Cardiac muscle cell (in vitro differentiated cells and primary cell): Measurements from ENCODE around the gene OPN1LW. TPM values are rescaled to one million over a fixed set of nuclear protein-coding genes. Genes with fewer than 3 reads are reported as not detected.

Experiments
- DNase-seq, 2 donors: peaks; one replicate each; pipeline versions ENCODE4 v3.0.0 to v3.0.0-alpha.2; 2010 to 2017; ENCODE audit warnings: low read depth in 1 of 2, low spot score in 1 of 2
- H3K27ac ChIP-seq: fragments of 200-600 bp; sonication (generic); 2 replicates; pipeline ENCODE4 v1.5.1; 2016
- H3K27me3 ChIP-seq: fragments of 200-600 bp; sonication (generic); 2 replicates; pipeline ENCODE4 v1.6.0; 2016; ENCODE audit warnings: control low read depth
- H3K36me3 ChIP-seq: fragments of 200-600 bp; sonication (generic); 2 replicates; pipeline ENCODE4 v1.5.1; 2016; ENCODE audit warnings: control low read depth
- H3K4me1 ChIP-seq: fragments of 200-600 bp; sonication (generic); 2 replicates; pipeline ENCODE4 v1.8.1; 2017; ENCODE audit warnings: low read depth, mild to moderate bottlenecking, mixed run types
- H3K4me3 ChIP-seq: fragments of 200-600 bp; sonication (generic); 2 replicates; pipeline ENCODE4 v1.5.1; 2016; ENCODE audit warnings: mild to moderate bottlenecking
- H3K9me3 ChIP-seq: fragments of 200-600 bp; sonication (generic); 2 replicates; pipeline ENCODE4 v1.5.1; 2017; ENCODE audit warnings: low read depth, mild to moderate bottlenecking, control low read depth
- polyA plus RNA-seq: library from polyadenylated mRNA; unstranded; fragments of >200 nt; fragmentation: Nextera tagmentation; extraction: Ambion mirVana; gene quantifications from 2 replicates; pipeline ENCODE4 v1.2.1, GENCODE V29; 2016
- total RNA-seq: library from RNA; depleted of rRNA; stranded (reverse); fragments of >200 nt; gene quantifications from 2 replicates; pipeline ENCODE4 v1.2.3, GENCODE V29; 2016
- TF ChIP-seq, protein P1 (sequence below): IDR thresholded peaks from 2 replicates; pipeline ENCODE4 v1.5.1; 2012; ENCODE audit warnings: low read depth, mild to moderate bottlenecking, low read length

The OPN1LW gene
- total and polyA plus RNA-seq, 2 experiments from 2014 or later, result not detected

DNA sequence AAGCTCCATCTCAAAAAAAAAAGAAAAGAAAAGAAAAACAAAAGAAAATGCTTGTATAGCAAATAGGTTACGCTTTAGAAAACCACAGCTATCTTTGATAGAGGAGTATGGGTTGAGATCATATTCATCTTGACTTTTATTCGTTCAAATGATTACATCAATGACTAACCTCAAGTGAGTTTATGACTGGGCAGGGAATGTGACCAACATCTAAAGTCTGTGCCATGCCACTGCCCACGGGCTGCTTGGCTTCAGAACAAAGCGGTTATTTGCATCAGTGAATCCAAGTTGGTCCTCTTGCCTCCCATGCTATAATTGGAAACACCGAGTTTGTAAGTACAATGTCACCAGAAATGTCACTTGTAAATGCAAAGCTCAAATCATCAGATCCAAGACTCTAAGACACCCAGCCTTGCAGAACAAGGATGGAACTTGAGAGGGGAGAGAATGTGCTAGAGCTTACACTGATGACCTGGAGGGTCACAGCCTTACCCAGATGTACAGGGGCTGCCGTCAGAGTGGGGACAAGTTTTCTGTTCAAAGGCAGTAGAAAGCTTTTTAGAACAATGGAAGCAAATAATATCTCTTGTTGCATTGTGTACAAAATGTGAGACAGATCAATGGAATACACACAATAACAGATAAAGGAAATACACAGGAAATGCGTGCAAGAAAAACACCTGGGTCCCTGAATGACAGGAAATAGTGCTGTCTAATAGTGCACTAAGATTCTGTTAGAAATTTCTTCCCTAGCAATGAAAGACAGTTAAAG, 8.4 kb upstream of the OPN1LW start:
- Histone ChIP-seq H3K27me3 (no peaks in the 10 kb centered on the region), H3K4me3 (no peak overlapping the region)
- TF ChIP-seq, protein P1, sequence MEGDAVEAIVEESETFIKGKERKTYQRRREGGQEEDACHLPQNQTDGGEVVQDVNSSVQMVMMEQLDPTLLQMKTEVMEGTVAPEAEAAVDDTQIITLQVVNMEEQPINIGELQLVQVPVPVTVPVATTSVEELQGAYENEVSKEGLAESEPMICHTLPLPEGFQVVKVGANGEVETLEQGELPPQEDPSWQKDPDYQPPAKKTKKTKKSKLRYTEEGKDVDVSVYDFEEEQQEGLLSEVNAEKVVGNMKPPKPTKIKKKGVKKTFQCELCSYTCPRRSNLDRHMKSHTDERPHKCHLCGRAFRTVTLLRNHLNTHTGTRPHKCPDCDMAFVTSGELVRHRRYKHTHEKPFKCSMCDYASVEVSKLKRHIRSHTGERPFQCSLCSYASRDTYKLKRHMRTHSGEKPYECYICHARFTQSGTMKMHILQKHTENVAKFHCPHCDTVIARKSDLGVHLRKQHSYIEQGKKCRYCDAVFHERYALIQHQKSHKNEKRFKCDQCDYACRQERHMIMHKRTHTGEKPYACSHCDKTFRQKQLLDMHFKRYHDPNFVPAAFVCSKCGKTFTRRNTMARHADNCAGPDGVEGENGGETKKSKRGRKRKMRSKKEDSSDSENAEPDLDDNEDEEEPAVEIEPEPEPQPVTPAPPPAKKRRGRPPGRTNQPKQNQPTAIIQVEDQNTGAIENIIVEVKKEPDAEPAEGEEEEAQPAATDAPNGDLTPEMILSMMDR, result no peak

DNA sequence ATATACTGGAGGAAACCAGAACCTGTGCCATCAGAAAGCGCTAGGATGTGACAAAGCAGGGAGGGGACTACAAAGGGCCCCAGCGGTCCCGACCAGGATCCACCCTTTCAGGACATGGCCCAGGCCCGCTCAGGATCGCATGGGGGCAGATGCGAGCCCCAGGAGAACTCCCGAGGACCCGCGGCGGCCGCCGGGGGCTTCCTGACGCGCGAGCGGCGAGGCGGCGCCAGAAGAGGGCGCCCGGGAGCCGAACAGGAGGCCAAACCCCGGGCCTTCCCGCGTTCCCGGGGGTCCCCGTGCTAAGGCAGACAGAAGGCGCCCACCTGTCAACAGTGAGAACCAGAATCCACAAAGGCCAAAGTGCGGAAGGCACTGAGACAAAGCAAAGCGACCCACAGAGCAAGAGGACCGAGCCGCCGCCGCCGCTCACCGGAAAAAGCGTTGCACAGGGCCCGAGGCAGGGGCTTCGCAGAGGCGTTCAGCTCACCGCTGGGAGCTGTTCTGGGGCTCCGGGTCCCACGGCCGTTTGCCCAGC, 7.3 kb upstream of the OPN1LW start:
- Histone ChIP-seq H3K4me1 (no peaks in the 10 kb centered on the region), H3K4me3 (no peak overlapping the region), H3K36me3 (no peaks in the 10 kb centered on the region), H3K27me3 (no peaks in the 10 kb centered on the region), H3K9me3 (no peaks in the 10 kb centered on the region), H3K27ac (no peak overlapping the region)
- DNase-seq, result peak; percentile 68 to 81
- TF ChIP-seq, protein P1, result peak; percentile 69

More for the DNA sequence above, 8.4 kb upstream of the OPN1LW start:
- no peak for DNase-seq
- H3K36me3 ChIP-seq, result no peaks in the 10 kb centered on the region
- H3K27ac ChIP-seq, result no peak overlapping the region
- no peaks in the 10 kb centered on the region for H3K4me1 ChIP-seq
- no peaks in the 10 kb centered on the region for H3K9me3 ChIP-seq

DNA sequence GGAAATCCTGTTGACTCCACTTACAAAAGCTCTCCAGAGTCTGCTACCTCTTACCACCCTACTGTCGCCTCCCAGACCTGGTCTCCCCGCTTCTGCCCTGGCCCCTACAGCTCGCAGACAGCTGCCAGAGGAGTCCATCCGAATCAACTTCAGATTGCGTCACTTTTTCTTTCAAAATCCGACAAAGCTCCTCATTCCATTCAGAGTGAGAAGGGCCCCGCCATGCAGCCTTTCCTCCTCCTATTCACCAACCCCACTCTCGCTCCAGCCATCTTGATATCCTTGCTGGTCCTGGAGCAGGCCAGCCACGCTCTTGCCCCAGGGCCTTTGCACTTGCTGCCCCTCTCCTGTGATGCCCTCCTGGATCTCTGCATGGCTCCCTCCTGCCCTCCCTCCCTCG, 5.2 kb upstream of the OPN1LW start:
- DNase-seq, result no peak
- H3K27me3 ChIP-seq, result no peaks in the 10 kb centered on the region
- H3K4me3 ChIP-seq, result no peak overlapping the region
- H3K9me3 ChIP-seq, result no peaks in the 10 kb centered on the region
- H3K4me1 ChIP-seq, result no peaks in the 10 kb centered on the region
- H3K36me3 ChIP-seq, result no peaks in the 10 kb centered on the region
- TF ChIP-seq, protein P1, result no peak
- no peak overlapping the region for H3K27ac ChIP-seq

DNA sequence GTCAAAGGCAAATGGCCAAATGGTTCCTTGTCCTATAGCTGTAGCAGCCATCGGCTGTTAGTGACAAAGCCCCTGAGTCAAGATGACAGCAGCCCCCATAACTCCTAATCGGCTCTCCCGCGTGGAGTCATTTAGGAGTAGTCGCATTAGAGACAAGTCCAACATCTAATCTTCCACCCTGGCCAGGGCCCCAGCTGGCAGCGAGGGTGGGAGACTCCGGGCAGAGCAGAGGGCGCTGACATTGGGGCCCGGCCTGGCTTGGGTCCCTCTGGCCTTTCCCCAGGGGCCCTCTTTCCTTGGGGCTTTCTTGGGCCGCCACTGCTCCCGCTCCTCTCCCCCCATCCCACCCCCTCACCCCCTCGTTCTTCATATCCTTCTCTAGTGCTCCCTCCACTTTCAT, 3.8 kb upstream of the OPN1LW start:
- no peak overlapping the region for H3K4me3 ChIP-seq
- H3K36me3 ChIP-seq, result no peaks in the 10 kb centered on the region
- TF ChIP-seq, protein P1, result no peak
- H3K4me1 ChIP-seq, result no peaks in the 10 kb centered on the region
- no peak overlapping the region for H3K27ac ChIP-seq
- H3K9me3 ChIP-seq, result no peaks in the 10 kb centered on the region
- no peaks in the 10 kb centered on the region for H3K27me3 ChIP-seq
- no peak for DNase-seq

DNA sequence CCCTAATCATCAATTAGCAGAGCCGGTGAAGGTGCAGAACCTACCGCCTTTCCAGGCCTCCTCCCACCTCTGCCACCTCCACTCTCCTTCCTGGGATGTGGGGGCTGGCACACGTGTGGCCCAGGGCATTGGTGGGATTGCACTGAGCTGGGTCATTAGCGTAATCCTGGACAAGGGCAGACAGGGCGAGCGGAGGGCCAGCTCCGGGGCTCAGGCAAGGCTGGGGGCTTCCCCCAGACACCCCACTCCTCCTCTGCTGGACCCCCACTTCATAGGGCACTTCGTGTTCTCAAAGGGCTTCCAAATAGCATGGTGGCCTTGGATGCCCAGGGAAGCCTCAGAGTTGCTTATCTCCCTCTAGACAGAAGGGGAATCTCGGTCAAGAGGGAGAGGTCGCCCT, 3.3 kb upstream of the OPN1LW start:
- TF ChIP-seq, protein P1, result no peak
- Histone ChIP-seq H3K9me3 (no peaks in the 10 kb centered on the region), H3K27ac (no peak overlapping the region), H3K36me3 (no peaks in the 10 kb centered on the region), H3K4me3 (no peak overlapping the region), H3K4me1 (no peaks in the 10 kb centered on the region), H3K27me3 (no peaks in the 10 kb centered on the region)
- DNase-seq, result no peak
